SK-N-SH (cell line): Measurements from ENCODE around the gene TCEA3. TPM values are rescaled to one million over a fixed set of nuclear protein-coding genes. Genes with fewer than 3 reads are reported as not detected.

ENCODE experiments used
- CTCF ChIA-PET: fragments of 300-600, 350-600 bp; formaldehyde crosslinking; extraction: SDS; loops from one replicate; lab custom pipeline; 2021; lab: Yijun Ruan, JAX
- POLR2A ChIA-PET: fragments of 350-600 bp; sonication (Branson Sonifier 250); formaldehyde crosslinking; extraction: SDS; loops from one replicate; lab custom pipeline; 2020; ENCODE audit warnings: antibody characterized with exemption, inconsistent platforms; lab: Yijun Ruan, JAX
- DNase-seq: peaks from one replicate; pipeline ENCODE4 v3.0.0; 2012
- H2AFZ ChIP-seq: fragments of 200-600 bp; sonication (generic); 2 replicates; pipeline ENCODE4 v1.8.1; 2016; ENCODE audit warnings: antibody characterized with exemption, mild to moderate bottlenecking, low read depth
- H3F3A ChIP-seq: fragments of 200-600 bp; sonication (generic); replicated peaks from 2 replicates; pipeline ENCODE3; 2016; ENCODE audit warnings: antibody characterized with exemption, mild to moderate bottlenecking; ENCODE audit not compliant: insufficient read depth
- H3K27ac ChIP-seq, 2 experiments: fragments of 200-500 bp in 1 of 2; fragments of 200-600 bp in 1 of 2; sonication (Bioruptor generic) in 1 of 2; sonication (generic), shearing (Covaris generic) in 1 of 2; 2 replicates each; pipeline versions ENCODE4 v1.5.1 to v1.6.1; 2014 to 2016; ENCODE audit warnings: low read depth in 2 of 2, inconsistent platforms in 1 of 2, low read length in 1 of 2, mild to moderate bottlenecking in 1 of 2, mixed read lengths in 1 of 2
- H3K27me3 ChIP-seq: fragments of 200-600 bp; sonication (generic), shearing (Covaris generic); 2 replicates; pipeline ENCODE4 v1.6.1; 2016; ENCODE audit warnings: mixed run types; ENCODE audit not compliant: insufficient read depth
- H3K36me3 ChIP-seq, 2 experiments: fragments of 200-500 bp in 1 of 2; fragments of 200-600 bp in 1 of 2; sonication (Bioruptor generic) in 1 of 2; sonication (generic) in 1 of 2; replicated peaks in 1 of 2; 2 replicates each; pipeline versions ENCODE3 to v1.5.1; 2014 to 2016; ENCODE audit warnings: low read length in 1 of 2, mild to moderate bottlenecking in 1 of 2; ENCODE audit not compliant: insufficient read depth in 2 of 2, control insufficient read depth in 1 of 2
- H3K4me1 ChIP-seq, 2 experiments: fragments of 200-500 bp in 1 of 2; fragments of 200-600 bp in 1 of 2; sonication (Bioruptor generic) in 1 of 2; sonication (generic), shearing (Covaris generic) in 1 of 2; 2 replicates each; pipeline versions ENCODE4 v1.5.1 to v1.6.1; 2014 to 2016; ENCODE audit warnings: low read depth in 1 of 2, low read length in 1 of 2, mixed run types in 1 of 2; ENCODE audit not compliant: insufficient read depth in 2 of 2, control insufficient read depth in 1 of 2
- H3K4me2 ChIP-seq: fragments of 200-600 bp; sonication (generic), shearing (Covaris generic); 2 replicates; pipeline ENCODE4 v1.6.1; 2017; ENCODE audit warnings: mixed run types
- H3K4me3 ChIP-seq, 2 experiments: fragments of 200-500 bp in 1 of 2; fragments of 200-600 bp in 1 of 2; sonication (Bioruptor generic) in 1 of 2; sonication (generic), shearing (Covaris generic) in 1 of 2; 2 replicates each; pipeline versions ENCODE4 v1.5.1 to v1.8.1; 2014 to 2016; ENCODE audit warnings: low read depth in 2 of 2, inconsistent platforms in 1 of 2, low read length in 1 of 2, mild to moderate bottlenecking in 1 of 2, mixed read lengths in 1 of 2, moderate library complexity in 1 of 2
- H3K79me2 ChIP-seq: fragments of 200-600 bp; sonication (generic); 2 replicates; pipeline ENCODE4 v1.8.1; 2017; ENCODE audit warnings: mild to moderate bottlenecking; ENCODE audit not compliant: insufficient read depth
- H3K9ac ChIP-seq: fragments of 200-600 bp; sonication (generic); 2 replicates; pipeline ENCODE4 v1.6.1; 2017; ENCODE audit warnings: mixed run types
- H3K9me2 ChIP-seq: fragments of 200-600 bp; sonication (generic); 2 replicates; pipeline ENCODE4 v1.6.1; 2017; ENCODE audit warnings: mixed run types
- H3K9me3 ChIP-seq: fragments of 200-600 bp; sonication (generic); 2 replicates; pipeline ENCODE4 v1.6.1; 2017; ENCODE audit warnings: mixed run types, mild to moderate bottlenecking, moderate library complexity
- H4K20me1 ChIP-seq: fragments of 200-600 bp; sonication (generic); 2 replicates; pipeline ENCODE4 v1.6.1; 2017; ENCODE audit warnings: mild to moderate bottlenecking, mixed run types; ENCODE audit not compliant: insufficient read depth
- CHD2 ChIP-seq: fragments of 150-350 bp; IDR thresholded peaks from 2 replicates; pipeline ENCODE4 v1.6.1; 2018; ENCODE audit warnings: low read length; ENCODE audit not compliant: partially characterized antibody
- CTCF ChIP-seq: fragments of 200-600 bp; sonication (generic); IDR thresholded peaks from 2 replicates; pipeline ENCODE4 v1.6.1; 2017; ENCODE audit warnings: antibody characterized with exemption, mild to moderate bottlenecking, moderate library complexity
- EZH2phosphoT487 ChIP-seq: fragments of 200-600 bp; sonication (generic); IDR thresholded peaks from 2 replicates; pipeline ENCODE4 v1.6.1; 2017; ENCODE audit warnings: low read depth, mixed run types, mild to moderate bottlenecking, antibody characterized with exemption, moderate library complexity, borderline replicate concordance
- FOSL2 ChIP-seq: IDR thresholded peaks from 2 replicates; pipeline ENCODE4 v1.4.0; 2012; ENCODE audit warnings: low read depth, mild to moderate bottlenecking, moderate library complexity, borderline replicate concordance
- FOXM1 ChIP-seq: IDR thresholded peaks from 2 replicates; pipeline ENCODE4 v1.4.0; 2012; ENCODE audit warnings: low read depth, mild to moderate bottlenecking
- GABPA ChIP-seq: IDR thresholded peaks from 2 replicates; pipeline ENCODE4 v1.4.0; 2012; ENCODE audit warnings: low read depth, mild to moderate bottlenecking
- GATA2 ChIP-seq: sonication (generic); formaldehyde crosslinking; IDR thresholded peaks from 2 replicates; pipeline ENCODE4 v1.5.0; 2020; ENCODE audit warnings: mild to moderate bottlenecking, missing genetic modification reagents
- IRF3 ChIP-seq: fragments of 150-350 bp; IDR thresholded peaks from 2 replicates; pipeline ENCODE4 v1.6.1; 2016; ENCODE audit warnings: mild to moderate bottlenecking, low read depth, low read length
- JUND ChIP-seq: IDR thresholded peaks from 2 replicates; pipeline ENCODE4 v1.4.0; 2012
- MXI1 ChIP-seq: IDR thresholded peaks from 2 replicates; pipeline ENCODE4 v1.6.1; 2012; ENCODE audit warnings: mild to moderate bottlenecking, low read depth, low read length, improper control_type of control experiment
- PBX3 ChIP-seq: IDR thresholded peaks from 2 replicates; pipeline ENCODE4; 2012
- RAD21 ChIP-seq: IDR thresholded peaks from 2 replicates; pipeline ENCODE4 v1.6.1; 2012; ENCODE audit warnings: mild to moderate bottlenecking, low read length
- RCOR1 ChIP-seq: fragments of 150-350 bp; IDR thresholded peaks from 2 replicates; pipeline ENCODE4 v1.6.1; 2017; ENCODE audit warnings: antibody characterized with exemption, low read length
- REST ChIP-seq: IDR thresholded peaks from 2 replicates; pipeline ENCODE4 v1.6.1; 2012; ENCODE audit warnings: mild to moderate bottlenecking, low read depth, low read length, moderate library complexity
- RFX5 ChIP-seq: IDR thresholded peaks from 2 replicates; pipeline ENCODE4 v1.6.1; 2012; ENCODE audit warnings: mild to moderate bottlenecking, improper control_type of control experiment, low read length
- RXRA ChIP-seq: IDR thresholded peaks from 2 replicates; pipeline ENCODE4 v1.4.0; 2012; ENCODE audit warnings: low read depth, mild to moderate bottlenecking, borderline replicate concordance
- SIN3A ChIP-seq: IDR thresholded peaks from 2 replicates; pipeline ENCODE4 v1.6.1; 2012; ENCODE audit warnings: low read depth, mild to moderate bottlenecking, low read length, moderate library complexity, borderline replicate concordance
- SMC3 ChIP-seq: IDR thresholded peaks from 2 replicates; pipeline ENCODE4 v1.6.1; 2012; ENCODE audit warnings: low read depth, low read length, improper control_type of control experiment
- TAF1 ChIP-seq: IDR thresholded peaks from 2 replicates; pipeline ENCODE4 v1.6.1; 2012; ENCODE audit warnings: low read depth, mild to moderate bottlenecking, low read length, moderate library complexity, borderline replicate concordance
- TCF12 ChIP-seq: IDR thresholded peaks from 2 replicates; pipeline ENCODE4 v1.4.0; 2012
- WGBS: methylation state at CpG from one replicate; pipeline ENCODE4 v1.1.6; 2017; ENCODE audit warnings: low lambda C conversion rate; 5-methylcytosine and 5-hydroxymethylcytosine counted together
- polyA plus RNA-seq, 3 experiments: library from polyadenylated mRNA; depleted of rRNA; stranded (reverse); fragments of >200 nt; gene quantifications; 2 replicates each; pipeline ENCODE4 v1.2.3, GENCODE V29; 2012

The TCEA3 gene
- polyA plus RNA-seq, 1 of the 3 experiments (the other 2 are of a cell fraction): 1.1 TPM

- TF ChIP-seq CTCF: no peak
- no peak for TF ChIP-seq EZH2phosphoT487
- TF ChIP-seq GABPA: no peak
- no peak for TF ChIP-seq TAF1
- TF ChIP-seq PBX3: no peak
- TF ChIP-seq RFX5: no peak
Observed at GRCh38 chr1:23345920-23346319, 78.6 kb downstream of the TCEA3 start (continued).

- 6% methylated on average over 8 of the region's 8 CpGs for WGBS
- H3K27me3 ChIP-seq: no peaks in the 10 kb centered on the region
- H3K36me3 ChIP-seq: peaks cover 11 to 13% of the 10 kb centered on the region in 2 experiments
- H2AFZ ChIP-seq: peak overlapping the region; percentile 79
- H3K9ac ChIP-seq: peak overlapping the region; percentile 91
- H3F3A ChIP-seq: peaks cover 31% of the 10 kb centered on the region
- H3K4me3 ChIP-seq: peak overlapping the region; percentile 54 to 95
- H4K20me1 ChIP-seq: peaks cover 33% of the 10 kb centered on the region
- DNase-seq: peak; percentile 55
- peaks cover 5 to 11% of the 10 kb centered on the region in 2 experiments; a peak in 3 of 4 replicates for H3K4me1 ChIP-seq
- ChIA-PET CTCF (interaction anchor here (0.7 to 1.5 kb wide), 5 partner anchors 23 to 195 kb away, joined by 3 to 8 read pairs (median 5); no protein-coding TSS in a partner anchor), POLR2A (interaction anchor here (0.8 to 1.8 kb wide), 13 partner anchors 9 to 346 kb away, joined by 3 to 37 read pairs (median 7); partner anchors contain the start of genes RPL11 and ZNF436)
- no peaks in the 10 kb centered on the region for H3K9me3 ChIP-seq
- H3K27ac ChIP-seq: peak overlapping the region; percentile 98 to 99
- H3K9me2 ChIP-seq: no peaks in the 10 kb centered on the region
- no peak for TF ChIP-seq RCOR1
- no peak for TF ChIP-seq SMC3
- TF ChIP-seq RAD21: no peak
- TF ChIP-seq FOXM1: no peak
- TF ChIP-seq IRF3: no peak
- no peak for TF ChIP-seq TCF12
- no peak for TF ChIP-seq JUND
- no peak for TF ChIP-seq EZH2phosphoT487
- TF ChIP-seq MXI1: no peak
- TF ChIP-seq SIN3A: no peak
- TF ChIP-seq REST: no peak
- TF ChIP-seq GATA2 (CRISPR knock-in tag): no peak
- TF ChIP-seq FOSL2: no peak
- no peak for TF ChIP-seq PBX3
- no peak for TF ChIP-seq RXRA
- no peak for TF ChIP-seq CHD2
- peaks cover 43% of the 10 kb centered on the region for H3K79me2 ChIP-seq
- peak overlapping the region; percentile 84 for H3K4me2 ChIP-seq
Observed at GRCh38 chr1:23344987-23345472, 79.5 kb downstream of the TCEA3 start.
